Neural cell (in vitro differentiated cells): ENCODE data around the gene DNM3. TPM values are rescaled to one million over a fixed set of nuclear protein-coding genes. Genes with fewer than 3 reads are reported as not detected.

Source experiments
- H2AFZ ChIP-seq: fragments of 200-600, 300-800 bp; sonication (generic), shearing (Covaris generic); 2 replicates; pipeline ENCODE4 v1.6.0; 2014; ENCODE audit warnings: low read depth, mild to moderate bottlenecking, antibody characterized with exemption, low read length, moderate library complexity
- H3F3A ChIP-seq: fragments of 200-600 bp; shearing (Covaris generic); 2 replicates; pipeline ENCODE4 v1.6.1; 2016; ENCODE audit warnings: mild to moderate bottlenecking, moderate library complexity, mixed read lengths, antibody characterized with exemption, low read length; ENCODE audit not compliant: insufficient read depth, poor library complexity, severe bottlenecking
- H3K27ac ChIP-seq: fragments of 200-600, 300-800 bp; sonication (generic), shearing (Covaris generic); 2 replicates; pipeline ENCODE4 v1.5.1; 2014; ENCODE audit warnings: mild to moderate bottlenecking, low read length, moderate library complexity
- H3K27me3 ChIP-seq: fragments of 300-800, 200-600 bp; sonication (generic), shearing (Covaris generic); 2 replicates; pipeline ENCODE4 v1.6.0; 2014; ENCODE audit warnings: mild to moderate bottlenecking, low read depth, low read length, moderate library complexity; ENCODE audit not compliant: insufficient read depth
- H3K36me3 ChIP-seq: fragments of 300-800, 200-600 bp; sonication (generic), shearing (Covaris generic); 2 replicates; pipeline ENCODE4 v1.5.1; 2014; ENCODE audit warnings: mild to moderate bottlenecking, antibody characterized with exemption, low read length, moderate library complexity; ENCODE audit not compliant: insufficient read depth
- H3K4me2 ChIP-seq: fragments of 300-800, 200-600 bp; sonication (generic), shearing (Covaris generic); 2 replicates; pipeline ENCODE4 v1.6.0; 2014; ENCODE audit warnings: mild to moderate bottlenecking, low read length
- H3K4me3 ChIP-seq: fragments of 300-800, 200-600 bp; sonication (generic), shearing (Covaris generic); 2 replicates; pipeline ENCODE4 v1.5.1; 2014; ENCODE audit warnings: mild to moderate bottlenecking, low read length, moderate library complexity
- H3K79me2 ChIP-seq: fragments of 200-600 bp; shearing (Covaris generic); replicated peaks from 2 replicates; pipeline ENCODE4 v1.6.0; 2014; ENCODE audit warnings: mild to moderate bottlenecking, low read length, moderate library complexity; ENCODE audit not compliant: insufficient read depth
- H3K9ac ChIP-seq: fragments of 300-800, 200-600 bp; sonication (generic), shearing (Covaris generic); 2 replicates; pipeline ENCODE4 v1.6.1; 2016; ENCODE audit warnings: mild to moderate bottlenecking, low read length, mixed read lengths
- H3K9me2 ChIP-seq: fragments of 200-600 bp; shearing (Covaris generic); 2 replicates; pipeline ENCODE4 v1.6.1; 2016; ENCODE audit warnings: mild to moderate bottlenecking, low read length, mixed read lengths; ENCODE audit not compliant: insufficient read depth
- H3K9me3 ChIP-seq: fragments of 200-600, 300-800 bp; sonication (generic), shearing (Covaris generic); 2 replicates; pipeline ENCODE4 v1.6.1; 2016; ENCODE audit warnings: mild to moderate bottlenecking, mixed run types, low read length, moderate library complexity, mixed read lengths
- H4K20me1 ChIP-seq: fragments of 200-600 bp; shearing (Covaris generic); 2 replicates; pipeline ENCODE4 v1.6.1; 2016; ENCODE audit warnings: mild to moderate bottlenecking, mixed run types; ENCODE audit not compliant: insufficient read depth
- CTCF ChIP-seq: fragments of 450-650 bp; IDR thresholded peaks from 2 replicates; pipeline ENCODE4 v1.5.1; 2014; ENCODE audit warnings: antibody characterized with exemption, mild to moderate bottlenecking, moderate library complexity; ENCODE audit not compliant: poor library complexity, severe bottlenecking
- EP300 ChIP-seq: fragments of 450-650 bp; conservative IDR thresholded peaks from 2 replicates; pipeline ENCODE4 v1.6.1; 2014; ENCODE audit warnings: antibody characterized with exemption, mild to moderate bottlenecking, moderate library complexity; ENCODE audit not compliant: poor library complexity, severe bottlenecking
- EZH2 ChIP-seq: fragments of 200-600, 300-800 bp; shearing (Covaris generic), sonication (generic); IDR thresholded peaks from 2 replicates; pipeline ENCODE4 v1.6.1; 2014; ENCODE audit warnings: antibody characterized with exemption, low read length, borderline replicate concordance, mild to moderate bottlenecking; ENCODE audit not compliant: insufficient read depth, poor library complexity, severe bottlenecking
- POLR2AphosphoS5 ChIP-seq: IDR thresholded peaks from 2 replicates; pipeline ENCODE4 v1.6.1; 2012
- RAD21 ChIP-seq: fragments of 450-650 bp; conservative IDR thresholded peaks from 2 replicates; pipeline ENCODE4 v1.6.1; 2014; ENCODE audit warnings: antibody characterized with exemption, mild to moderate bottlenecking, moderate library complexity
- REST ChIP-seq: IDR thresholded peaks from 2 replicates; pipeline ENCODE4 v1.6.1; 2012; ENCODE audit warnings: borderline replicate concordance
- SMC3 ChIP-seq: fragments of 450-650 bp; conservative IDR thresholded peaks from 2 replicates; pipeline ENCODE4 v1.6.1; 2014; ENCODE audit warnings: antibody characterized with exemption, mild to moderate bottlenecking, moderate library complexity; ENCODE audit not compliant: poor library complexity
- TAF1 ChIP-seq: IDR thresholded peaks from 2 replicates; pipeline ENCODE4 v1.6.1; 2012; ENCODE audit warnings: low read depth
- polyA plus RNA-seq: library from polyadenylated mRNA; depleted of rRNA; stranded (reverse); fragments of >200 nt; gene quantifications from 2 replicates; pipeline ENCODE4 v1.2.3, GENCODE V29; 2014

The DNM3 gene
- polyA plus RNA-seq, 1 donor from 2014 or later = 37.1 TPM

- Histone ChIP-seq H2AFZ (no peak overlapping the region), H3K4me3 (no peak overlapping the region), H3K9me3 (no peaks in the 10 kb centered on the region), H3F3A (no peaks in the 10 kb centered on the region), H3K27ac (no peak overlapping the region), H4K20me1 (no peaks in the 10 kb centered on the region), H3K79me2 (no peaks in the 10 kb centered on the region), H3K36me3 (peaks cover 4% of the 10 kb centered on the region), H3K4me2 (no peak overlapping the region), H3K9ac (no peak overlapping the region), H3K27me3 (no peaks in the 10 kb centered on the region), H3K9me2 (no peaks in the 10 kb centered on the region)
- TF ChIP-seq EZH2 = no peak
- no peak for TF ChIP-seq CTCF
- no peak for TF ChIP-seq TAF1
- TF ChIP-seq REST = no peak
- TF ChIP-seq RAD21 = no peak
- no peak for TF ChIP-seq POLR2AphosphoS5
- TF ChIP-seq SMC3 = no peak
Measured at GRCh38 chr1:172083191-172083590, 241.9 kb downstream of the DNM3 start.

- Histone ChIP-seq H4K20me1 (no peaks in the 10 kb centered on the region), H3K27ac (no peak overlapping the region), H3K4me2 (no peak overlapping the region), H3F3A (no peaks in the 10 kb centered on the region), H3K36me3 (peaks cover 4% of the 10 kb centered on the region), H3K9me2 (no peaks in the 10 kb centered on the region), H3K9ac (no peak overlapping the region), H3K27me3 (no peaks in the 10 kb centered on the region), H2AFZ (no peak overlapping the region), H3K4me3 (no peak overlapping the region), H3K79me2 (no peaks in the 10 kb centered on the region), H3K9me3 (no peaks in the 10 kb centered on the region)
- TF ChIP-seq TAF1 (no peak), POLR2AphosphoS5 (no peak), EZH2 (no peak), SMC3 (no peak), CTCF (no peak), EP300 (no peak), RAD21 (no peak), REST (no peak)
Measured at GRCh38 chr1:172084876-172085275, 243.6 kb downstream of the DNM3 start.
